Stimulated activated CD4-positive, alpha-beta T cell treated with anti-CD3 and anti-CD28 coated beads, Interleukin-15, amount 100 ng/mL, for 48 hours (primary cell): ENCODE results near the gene BRD7.

Experiments
- DNase-seq, 2 donors: peaks; one replicate each; pipeline ENCODE4 v3.0.0-alpha.2; 2020; ENCODE audit warnings: low read depth in 2 of 2

Gene BRD7

DNA sequence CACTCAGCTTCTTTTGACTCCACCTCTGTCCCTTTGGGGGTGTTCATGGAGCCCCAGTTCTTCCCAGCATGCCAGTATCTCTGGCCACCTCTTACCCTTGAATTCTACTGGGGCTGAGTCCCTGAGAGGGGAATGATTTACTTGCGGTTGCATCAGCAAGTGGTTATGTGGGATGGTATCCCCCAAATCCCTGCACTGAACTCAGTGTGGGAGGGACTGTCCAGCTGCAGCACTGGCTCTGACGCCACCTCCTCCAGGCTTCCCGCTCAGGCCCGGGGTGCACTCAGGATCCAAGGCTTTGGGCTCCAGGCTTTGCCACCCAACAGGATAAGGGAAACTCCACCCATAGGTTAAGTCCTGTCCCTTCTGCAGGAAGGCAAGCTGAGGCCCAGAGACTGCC, 21.1 kb upstream of the BRD7 start:
- DNase-seq: no peak

GRCh38 chr16:50388496-50388895, 19.7 kb upstream of the BRD7 start:
- no peak for DNase-seq

DNA sequence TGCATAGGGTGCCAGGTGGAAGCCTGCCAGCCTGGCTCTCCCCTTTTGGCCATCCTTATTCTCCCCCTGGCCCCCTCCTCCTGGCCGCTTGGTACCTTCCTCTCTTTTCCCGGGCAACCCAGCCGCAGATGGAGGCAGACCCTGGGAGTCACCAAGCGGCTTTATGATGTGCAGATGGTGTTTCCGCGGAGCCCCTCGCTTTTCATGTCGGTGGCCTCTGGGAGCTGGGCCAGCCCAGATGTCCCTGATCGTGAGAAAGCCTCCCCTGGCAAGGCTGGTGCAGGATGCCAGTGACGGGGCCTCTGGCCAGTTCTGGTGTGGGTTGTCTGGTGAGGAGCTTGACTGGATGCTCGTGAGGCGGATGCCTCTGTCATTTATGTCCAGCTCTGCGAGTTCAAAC, 18.0 kb upstream of the BRD7 start:
- DNase-seq: no peak

DNA sequence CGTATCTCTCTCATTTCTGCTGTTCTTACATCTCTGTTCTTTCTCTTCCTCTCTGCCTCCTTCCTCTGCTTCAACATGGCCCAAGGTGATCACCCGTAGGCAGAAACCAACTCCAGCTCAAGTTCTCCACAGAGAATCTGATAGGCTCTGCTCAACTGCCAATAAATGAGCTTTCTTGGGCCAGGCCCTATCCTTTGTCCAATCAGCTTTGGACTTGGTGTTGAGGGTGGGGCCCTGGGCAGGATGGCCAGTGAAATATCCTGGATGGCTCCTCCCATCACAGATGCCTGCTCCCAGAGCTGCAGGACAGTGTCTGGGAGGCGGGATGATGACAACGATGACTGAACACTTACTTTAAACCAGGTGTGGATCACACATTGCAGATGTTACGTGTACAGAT, 17.4 kb upstream of the BRD7 start:
- no peak for DNase-seq

GRCh38 chr16:50384500-50385135, 15.8 kb upstream of the BRD7 start:
- no peak for DNase-seq

GRCh38 chr16:50381679-50382440, 13.1 kb upstream of the BRD7 start:
- no peak for DNase-seq

GRCh38 chr16:50378417-50378816, 9.6 kb upstream of the BRD7 start:
- DNase-seq: no peak

- no peak for DNase-seq
Measured at GRCh38 chr16:50377001-50377400, 8.2 kb upstream of the BRD7 start.

DNA sequence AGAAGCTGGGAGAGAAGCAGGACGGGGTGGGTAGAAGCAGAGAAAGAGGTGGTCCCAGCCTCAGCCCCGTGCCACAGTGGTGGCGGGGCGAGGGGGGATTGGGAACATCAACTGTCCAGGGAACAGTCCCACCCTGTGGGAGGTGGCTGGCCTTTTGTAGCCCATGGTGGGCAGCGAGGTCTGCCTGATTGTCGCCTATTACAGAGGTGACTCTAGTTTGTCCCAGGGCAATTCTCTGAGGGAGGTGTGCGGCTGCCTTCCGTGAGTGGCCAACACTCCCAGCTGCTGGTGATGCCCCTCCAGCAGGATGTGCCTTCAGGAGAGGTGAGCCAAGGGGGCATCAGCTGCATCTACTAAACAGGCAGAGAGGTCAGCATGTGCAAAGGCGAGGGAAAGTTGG, 5.0 kb upstream of the BRD7 start:
- no peak for DNase-seq

DNA sequence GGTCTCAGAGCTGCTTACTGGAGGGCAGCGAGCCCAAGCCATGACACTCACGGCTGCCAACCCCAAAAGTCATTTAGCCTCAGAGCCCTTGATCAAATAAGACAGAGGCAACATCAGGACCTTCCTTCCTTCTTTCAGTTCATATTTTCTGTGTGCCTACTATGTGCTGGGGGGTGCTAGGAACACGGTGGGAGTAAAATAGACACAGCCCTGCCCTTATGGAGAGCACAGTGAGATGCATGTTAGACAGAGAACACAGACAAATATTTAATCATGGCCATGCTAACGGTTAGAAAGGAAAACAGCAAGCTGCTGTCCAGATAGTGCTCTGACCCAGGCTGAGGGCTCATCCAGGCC, 4.5 kb upstream of the BRD7 start:
- DNase-seq: no peak

DNA sequence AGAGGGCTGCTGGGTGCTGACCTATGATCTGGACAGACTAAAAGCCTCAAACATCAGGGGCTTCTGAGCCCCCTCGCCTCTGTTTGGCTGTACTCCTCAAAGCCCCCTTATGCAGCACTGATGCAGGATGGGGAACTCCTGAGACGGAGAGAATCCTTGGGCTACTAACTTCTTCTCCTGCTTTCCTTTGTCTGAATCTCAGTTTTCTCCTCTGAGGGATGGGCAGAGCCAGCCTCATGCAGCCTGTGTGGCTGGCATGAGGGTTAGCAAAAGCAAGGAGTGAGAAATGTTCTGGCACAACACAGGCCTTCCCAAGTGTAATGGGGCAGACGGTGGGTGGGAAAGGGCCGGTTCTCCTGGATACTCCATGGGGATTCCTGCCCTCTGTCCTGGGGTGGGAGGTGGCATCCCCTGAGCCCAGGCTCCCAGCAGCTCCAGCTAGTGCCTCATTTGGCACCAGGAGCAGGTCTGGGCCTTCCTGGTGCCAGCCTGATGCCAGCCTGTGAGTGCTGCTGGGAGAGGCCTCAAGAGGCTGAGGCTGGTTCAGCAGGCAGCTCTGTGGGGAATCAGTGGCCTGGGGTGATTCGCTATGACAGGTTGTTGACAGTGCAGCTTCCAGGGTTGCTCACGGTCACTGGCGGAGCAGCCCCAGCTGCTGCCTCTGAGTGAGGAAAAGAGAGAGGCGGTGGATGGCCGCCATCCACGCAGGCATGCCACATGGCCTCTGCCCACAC, 4.0 kb upstream of the BRD7 start:
- DNase-seq: no peak

GRCh38 chr16:50371936-50372595, 3.3 kb upstream of the BRD7 start:
- no peak for DNase-seq

GRCh38 chr16:50371036-50371716, 2.4 kb upstream of the BRD7 start:
- no peak for DNase-seq

DNA sequence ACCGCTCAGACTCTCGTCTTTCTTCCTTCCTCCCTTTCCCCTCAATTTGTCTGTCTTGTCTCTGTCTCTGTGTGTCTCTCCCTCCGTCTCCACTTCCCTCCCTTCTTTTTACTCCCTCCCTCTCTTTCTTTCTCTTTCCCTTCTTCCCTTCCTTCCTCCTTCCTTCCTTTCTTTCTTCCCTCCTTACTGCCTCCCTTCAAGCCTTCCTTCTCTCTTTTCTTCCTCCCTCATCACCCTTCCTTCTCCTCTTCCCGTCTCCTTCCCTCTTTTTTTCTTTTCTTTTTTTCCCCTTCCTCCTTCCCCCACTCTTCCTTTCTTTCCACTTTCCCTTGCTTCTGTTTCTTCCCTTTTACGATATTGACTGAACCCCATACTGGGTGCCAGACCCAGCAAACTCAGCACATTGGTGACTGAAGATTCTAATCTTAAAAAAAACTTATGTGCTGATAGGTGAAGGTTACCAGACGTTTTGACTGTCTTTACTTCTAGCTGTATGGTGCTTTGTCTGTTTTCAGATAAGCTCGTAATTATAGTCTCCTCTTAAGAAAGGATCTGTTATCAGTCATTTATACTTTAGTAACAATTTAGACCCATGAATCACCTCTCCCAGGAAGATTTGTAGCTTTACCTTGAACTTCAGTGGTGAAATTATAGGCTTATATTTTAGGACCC, 481 bp upstream of the BRD7 start:
- no peak for DNase-seq

DNA sequence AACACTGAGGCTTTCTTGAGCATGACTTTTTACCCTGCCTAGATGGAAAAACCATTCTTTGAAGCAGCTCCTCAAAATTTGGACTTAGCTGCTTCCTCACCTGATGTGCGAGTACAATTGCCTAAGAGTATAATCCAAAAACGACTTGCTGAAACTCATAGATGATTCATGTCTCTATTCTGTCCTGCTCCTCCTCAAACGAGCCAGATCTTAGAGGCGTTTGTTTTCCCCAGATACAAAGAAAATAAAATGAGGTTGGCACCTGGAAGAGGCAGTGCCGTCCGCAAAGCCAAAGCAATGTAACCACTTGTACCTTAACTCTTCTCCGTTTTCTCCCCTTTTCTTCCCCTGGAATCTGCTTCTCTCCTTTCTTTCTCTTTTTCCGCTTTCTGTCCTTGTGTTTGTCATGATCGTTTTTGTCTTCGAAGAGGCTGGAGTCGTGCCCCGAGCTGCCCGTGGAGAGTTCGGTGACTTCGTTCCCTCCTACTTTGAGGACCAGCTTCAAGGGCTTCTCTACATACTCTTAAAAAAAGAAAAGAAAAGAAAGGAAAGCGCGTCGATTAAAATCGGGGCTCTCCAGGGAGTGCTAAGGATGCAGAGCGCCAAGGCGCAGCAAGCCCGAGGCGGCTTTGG, 895 bp downstream of the BRD7 start:
- no peak for DNase-seq

GRCh38 chr16:50365791-50366575, 2.8 kb downstream of the BRD7 start:
- DNase-seq: no peak

- DNase-seq: no peak
Measured at GRCh38 chr16:50363656-50364055, 5.1 kb downstream of the BRD7 start.

DNA sequence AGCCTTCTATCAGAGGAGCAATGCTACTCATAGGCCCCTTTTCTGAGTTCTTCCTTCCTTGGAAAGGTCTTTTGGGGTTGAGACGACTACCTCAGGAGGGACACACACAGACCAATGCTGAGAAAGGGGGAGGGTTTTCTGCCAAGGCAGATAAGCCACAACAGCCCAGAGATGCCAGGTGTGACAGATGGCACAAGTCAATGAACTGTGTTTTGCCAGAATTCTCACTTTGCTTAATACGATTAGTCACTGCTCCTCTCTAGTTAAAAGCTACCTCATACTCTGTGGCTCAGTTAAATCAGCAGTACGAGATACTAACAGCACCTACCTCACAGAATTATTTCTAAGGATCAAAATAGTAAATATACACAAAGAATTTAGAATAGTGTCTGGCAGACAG, 8.0 kb downstream of the BRD7 start:
- DNase-seq: no peak

GRCh38 chr16:50360033-50360778, 8.6 kb downstream of the BRD7 start:
- DNase-seq: no peak
